DOHH2 (cell line): ENCODE measurements around the gene BARX2.
A peak's percentile ranks its signal among the peaks of the same experiment; 100 is the strongest.

Experiments
- H3F3A ChIP-seq: fragments of 200-600 bp; sonication (generic), shearing (Covaris generic); 2 replicates; pipeline ENCODE4 v1.6.0; 2016; ENCODE audit warnings: antibody characterized with exemption, mild to moderate bottlenecking; ENCODE audit not compliant: control insufficient read depth, insufficient read depth
- H3K27ac ChIP-seq: fragments of 200-600 bp; sonication (generic); 2 replicates; pipeline ENCODE4 v1.5.1; 2014; ENCODE audit warnings: low read depth, mild to moderate bottlenecking, low read length, moderate library complexity
- H3K27me3 ChIP-seq: fragments of 200-600 bp; sonication (generic); 2 replicates; pipeline ENCODE4 v1.6.1; 2014; ENCODE audit warnings: mild to moderate bottlenecking, low read length, mixed read lengths; ENCODE audit not compliant: control insufficient read depth
- H3K36me3 ChIP-seq: fragments of 200-600 bp; sonication (generic); 2 replicates; pipeline ENCODE4 v1.6.1; 2014; ENCODE audit warnings: mild to moderate bottlenecking, low read length, moderate library complexity, mixed read lengths; ENCODE audit not compliant: control insufficient read depth
- H3K4me1 ChIP-seq: fragments of 200-600 bp; sonication (generic); 2 replicates; pipeline ENCODE4 v1.6.1; 2014; ENCODE audit warnings: mild to moderate bottlenecking, low read length, mixed read lengths; ENCODE audit not compliant: control insufficient read depth
- H3K4me2 ChIP-seq: fragments of 200-600 bp; sonication (generic); 2 replicates; pipeline ENCODE4 v1.6.0; 2014; ENCODE audit warnings: mild to moderate bottlenecking, low read length, moderate library complexity
- H3K4me3 ChIP-seq: fragments of 200-600 bp; sonication (generic); 2 replicates; pipeline ENCODE4 v1.5.1; 2014; ENCODE audit warnings: mild to moderate bottlenecking, low read length, mixed read lengths
- H3K79me2 ChIP-seq: fragments of 200-600 bp; sonication (generic); 2 replicates; pipeline ENCODE4 v1.6.1; 2014; ENCODE audit warnings: mild to moderate bottlenecking, low read length, mixed read lengths; ENCODE audit not compliant: control insufficient read depth
- H3K9me2 ChIP-seq: fragments of 200-600 bp; sonication (generic); replicated peaks from 2 replicates; pipeline ENCODE4 v1.6.1; 2014; ENCODE audit warnings: mild to moderate bottlenecking, low read length, mixed read lengths; ENCODE audit not compliant: control insufficient read depth
- H3K9me3 ChIP-seq: fragments of 200-600 bp; sonication (generic); 2 replicates; pipeline ENCODE4 v1.6.1; 2014; ENCODE audit warnings: antibody characterized with exemption, low read length, mixed read lengths; ENCODE audit not compliant: control insufficient read depth, insufficient read depth
- H4K20me1 ChIP-seq: fragments of 200-600 bp; sonication (generic); 2 replicates; pipeline ENCODE4 v1.6.0; 2014; ENCODE audit warnings: low read depth, mild to moderate bottlenecking, antibody characterized with exemption, low read length, moderate library complexity; ENCODE audit not compliant: control insufficient read depth, insufficient read depth
- EZH2phosphoT487 ChIP-seq: fragments of 200-600 bp; sonication (generic); IDR thresholded peaks from 2 replicates; pipeline ENCODE4 v1.6.1; 2017; ENCODE audit warnings: borderline replicate concordance, mild to moderate bottlenecking, antibody characterized with exemption, low read length, moderate library complexity, mixed read lengths
- TF ChIP-seq, protein P1 (sequence below): fragments of 200-600 bp; sonication (generic); IDR thresholded peaks from one replicate; pipeline ENCODE4 v1.5.1; 2014; ENCODE audit warnings: antibody characterized with exemption, mild to moderate bottlenecking, low read depth, low read length; ENCODE audit not compliant: poor library complexity, severe bottlenecking

BARX2 gene

DNA sequence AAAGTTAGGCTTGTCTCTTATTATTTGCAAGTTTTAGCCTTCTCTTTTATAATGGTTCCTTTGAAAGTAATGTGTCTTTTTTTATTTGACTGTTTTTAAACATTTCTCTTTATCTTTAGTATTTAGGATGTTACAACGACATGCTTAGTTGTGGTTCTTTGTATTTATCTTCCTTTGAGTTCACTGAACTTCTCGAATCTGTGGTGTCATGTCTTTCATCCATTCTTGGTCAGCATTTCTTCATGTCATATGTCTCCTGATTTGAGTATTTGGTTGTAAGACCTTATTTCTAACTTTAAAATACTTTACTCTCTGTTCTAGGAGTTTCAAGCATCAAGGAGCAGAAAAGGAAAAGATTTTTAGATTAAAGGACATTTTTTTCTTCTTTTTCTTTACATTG lies 15.9 kb upstream of the BARX2 start:
- H3K27me3 ChIP-seq: peaks cover 6% of the 10 kb centered on the region
- H3K9me2 ChIP-seq: no peaks in the 10 kb centered on the region
- H3K79me2 ChIP-seq: no peaks in the 10 kb centered on the region
- no peaks in the 10 kb centered on the region for H4K20me1 ChIP-seq
- TF ChIP-seq, protein P1, sequence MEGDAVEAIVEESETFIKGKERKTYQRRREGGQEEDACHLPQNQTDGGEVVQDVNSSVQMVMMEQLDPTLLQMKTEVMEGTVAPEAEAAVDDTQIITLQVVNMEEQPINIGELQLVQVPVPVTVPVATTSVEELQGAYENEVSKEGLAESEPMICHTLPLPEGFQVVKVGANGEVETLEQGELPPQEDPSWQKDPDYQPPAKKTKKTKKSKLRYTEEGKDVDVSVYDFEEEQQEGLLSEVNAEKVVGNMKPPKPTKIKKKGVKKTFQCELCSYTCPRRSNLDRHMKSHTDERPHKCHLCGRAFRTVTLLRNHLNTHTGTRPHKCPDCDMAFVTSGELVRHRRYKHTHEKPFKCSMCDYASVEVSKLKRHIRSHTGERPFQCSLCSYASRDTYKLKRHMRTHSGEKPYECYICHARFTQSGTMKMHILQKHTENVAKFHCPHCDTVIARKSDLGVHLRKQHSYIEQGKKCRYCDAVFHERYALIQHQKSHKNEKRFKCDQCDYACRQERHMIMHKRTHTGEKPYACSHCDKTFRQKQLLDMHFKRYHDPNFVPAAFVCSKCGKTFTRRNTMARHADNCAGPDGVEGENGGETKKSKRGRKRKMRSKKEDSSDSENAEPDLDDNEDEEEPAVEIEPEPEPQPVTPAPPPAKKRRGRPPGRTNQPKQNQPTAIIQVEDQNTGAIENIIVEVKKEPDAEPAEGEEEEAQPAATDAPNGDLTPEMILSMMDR: no peak
- no peak for TF ChIP-seq EZH2phosphoT487
- no peaks in the 10 kb centered on the region for H3K9me3 ChIP-seq
- H3F3A ChIP-seq: no peaks in the 10 kb centered on the region
- no peak overlapping the region for H3K4me2 ChIP-seq
- no peak overlapping the region for H3K4me3 ChIP-seq
- no peaks in the 10 kb centered on the region for H3K4me1 ChIP-seq
- H3K36me3 ChIP-seq: no peaks in the 10 kb centered on the region
- no peak overlapping the region for H3K27ac ChIP-seq

DNA sequence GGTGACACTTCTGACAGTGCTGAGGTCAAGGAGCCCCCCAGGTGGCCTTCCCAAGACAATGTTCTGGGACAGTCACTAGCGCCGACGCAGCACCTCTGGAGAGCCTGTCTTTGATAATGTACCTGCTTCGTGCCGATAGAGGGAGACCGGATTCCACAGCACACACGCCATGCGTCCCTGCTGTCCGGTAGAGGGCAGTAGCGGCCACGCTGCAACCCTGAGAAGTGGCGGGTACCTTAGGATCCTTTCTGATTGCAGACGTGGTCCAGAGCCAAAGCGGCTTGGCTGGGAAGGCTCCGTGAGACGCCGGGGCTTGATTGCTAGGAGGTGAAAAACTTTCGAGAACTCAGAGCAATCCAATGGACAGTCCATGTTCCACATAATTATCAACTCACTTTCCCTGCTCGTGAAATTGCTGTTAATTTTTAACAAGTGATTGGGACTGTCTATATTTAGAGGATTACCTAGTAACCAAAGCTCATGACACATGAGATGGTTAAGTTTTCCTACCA lies 11.4 kb upstream of the BARX2 start:
- H3K27me3 ChIP-seq: peaks cover 21% of the 10 kb centered on the region

DNA sequence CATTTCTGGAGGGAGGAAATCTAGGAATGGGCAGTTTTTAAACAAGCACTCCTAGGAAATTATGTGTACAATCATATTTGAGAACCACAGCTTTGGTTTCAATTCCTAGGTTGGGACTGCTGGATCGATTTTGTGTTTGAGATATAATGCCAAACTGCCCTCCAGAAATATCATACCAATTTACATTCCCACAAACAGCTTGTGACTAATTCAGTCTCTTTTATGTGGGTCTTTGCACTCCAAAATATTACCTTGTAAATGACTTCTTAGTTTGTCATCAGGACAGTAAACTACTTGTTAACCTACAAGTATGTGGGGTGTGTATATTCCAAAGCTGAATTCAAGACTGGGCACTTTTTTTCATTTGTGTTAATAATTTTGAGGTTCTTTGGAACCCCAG lies 9.8 kb upstream of the BARX2 start:
- H3K27ac ChIP-seq: no peak overlapping the region
- no peak for TF ChIP-seq EZH2phosphoT487
- TF ChIP-seq, protein P1: no peak
- H3F3A ChIP-seq: no peaks in the 10 kb centered on the region
- H4K20me1 ChIP-seq: no peaks in the 10 kb centered on the region
- H3K4me2 ChIP-seq: no peak overlapping the region
- no peaks in the 10 kb centered on the region for H3K9me3 ChIP-seq
- H3K4me3 ChIP-seq: no peak overlapping the region
- H3K36me3 ChIP-seq: no peaks in the 10 kb centered on the region
- H3K27me3 ChIP-seq: peaks cover 26% of the 10 kb centered on the region
- no peaks in the 10 kb centered on the region for H3K9me2 ChIP-seq
- H3K4me1 ChIP-seq: no peaks in the 10 kb centered on the region
- H3K79me2 ChIP-seq: no peaks in the 10 kb centered on the region

More for the DNA sequence above, 11.4 kb upstream of the BARX2 start:
- Histone ChIP-seq H3K9me2 (no peaks in the 10 kb centered on the region), H4K20me1 (no peaks in the 10 kb centered on the region), H3K79me2 (no peaks in the 10 kb centered on the region), H3K4me1 (no peaks in the 10 kb centered on the region), H3K4me3 (no peak overlapping the region), H3K36me3 (no peaks in the 10 kb centered on the region), H3K27ac (no peak overlapping the region), H3K9me3 (no peaks in the 10 kb centered on the region), H3K4me2 (no peak overlapping the region), H3F3A (no peaks in the 10 kb centered on the region)
- TF ChIP-seq EZH2phosphoT487: no peak
- TF ChIP-seq, protein P1: peak; percentile 100
